H1 (cell line): Measurements from ENCODE around the gene ESR1. TPM values are rescaled to one million over a fixed set of nuclear protein-coding genes. Genes with fewer than 3 reads are reported as not detected.

Experiments
- CEBPB ChIP-seq: IDR thresholded peaks from 2 replicates; pipeline ENCODE4 v1.6.1; 2012; ENCODE audit warnings: low read depth, low read length
- FOSL1 ChIP-seq: IDR thresholded peaks from 2 replicates; pipeline ENCODE4 v1.6.1; 2011; ENCODE audit warnings: mild to moderate bottlenecking, low read depth, low read length, moderate library complexity; ENCODE audit not compliant: insufficient read depth
- KDM1A ChIP-seq: fragments of 200-600, 300-600 bp; sonication (generic); IDR thresholded peaks from 2 replicates; pipeline ENCODE4 v1.7.1; 2016; ENCODE audit warnings: mild to moderate bottlenecking, low read length, borderline replicate concordance
- NANOG ChIP-seq: IDR thresholded peaks from 2 replicates; pipeline ENCODE4 v1.6.1; 2011; ENCODE audit warnings: low read length, low read depth, mild to moderate bottlenecking, inconsistent platforms; ENCODE audit not compliant: insufficient read depth, poor library complexity, severe bottlenecking
- RAD21 ChIP-seq, 2 experiments: IDR thresholded peaks in 1 of 2; conservative IDR thresholded peaks in 1 of 2; 2 replicates each; pipeline ENCODE4 v1.6.1; 2011; ENCODE audit warnings: low read depth in 2 of 2, low read length in 2 of 2, improper control_type of control experiment in 1 of 2, inconsistent platforms in 1 of 2, mild to moderate bottlenecking in 1 of 2, moderate library complexity in 1 of 2
- polyA plus RNA-seq, 7 experiments: library from polyadenylated mRNA; depleted of rRNA in 3 of 7; stranded (reverse) in 5 of 7; unstranded in 2 of 7; fragments of >200 nt in 5 of 7; fragments of 200-250 nt in 2 of 7; gene quantifications; 1 replicate in 5 of 7; 2 replicates in 1 of 7; 4 replicates in 1 of 7; pipeline versions ENCODE4 v1.2.1 to v1.2.3, GENCODE V29; 2011 to 2013; ENCODE audit warnings: missing spikeins in 2 of 7, mixed read lengths in 2 of 7
- total RNA-seq: library from RNA; stranded (reverse); fragmentation: NEBNext Ultra II Directional; extraction: Animal tissue kit (Norgen Biotek cat#: 25700); gene quantifications from 2 replicates; pipeline ENCODE4 v1.2.1, GENCODE V29; 2021

The ESR1 gene
- total and polyA plus RNA-seq, 2 of the 8 experiments (the other 6 are each of a cell fraction or from before 2014, with no cell fraction given) = 0.03 to 0.17 TPM

DNA sequence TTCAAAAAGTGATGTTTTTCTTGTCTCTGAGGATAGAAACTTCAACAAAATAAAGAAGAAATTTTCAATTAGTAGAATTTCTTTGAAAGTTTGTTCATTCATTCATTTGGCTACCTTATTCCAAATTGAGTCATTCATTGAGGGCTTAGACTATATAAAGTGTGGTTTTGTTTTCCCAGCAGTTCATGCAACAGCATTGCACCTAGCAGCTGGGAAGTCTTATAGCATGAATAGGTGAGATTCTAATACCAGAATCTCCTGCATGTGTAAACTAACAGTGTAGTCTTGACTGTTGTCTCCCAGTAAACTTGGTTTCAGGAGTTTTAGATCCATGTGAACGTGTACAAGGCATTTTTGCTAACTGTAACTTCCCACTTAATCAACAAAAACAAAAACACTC lies 7.1 kb downstream of the ESR1 start (continued):
- TF ChIP-seq RAD21 (IDR thresholded peaks at IDR 0.05 in 1 of 2, conservative IDR thresholded peaks at IDR 0.05 in 1 of 2; ENCODE audit: low read depth in 2 of 2, low read length in 2 of 2) (no peak), NANOG (no peak), CEBPB (no peak), KDM1A (no peak), FOSL1 (no peak)
